Right atrium auricular region (tissue), 2 donors: Measurements from ENCODE around the gene BATF2. TPM values are rescaled to one million over a fixed set of nuclear protein-coding genes. Genes with fewer than 3 reads are reported as not detected.

Experiments
- DNase-seq: peaks from one replicate; pipeline ENCODE4 v3.0.0-alpha.2; 2019; ENCODE audit warnings: low spot score
- H3K27ac ChIP-seq, 2 donors: fragments of 200-600 bp; sonication (generic); 1 replicate in 1 of 2; 2 replicates in 1 of 2; pipeline ENCODE4 v1.5.1; 2016 to 2019
- H3K27me3 ChIP-seq, 2 donors: fragments of 200-600 bp; sonication (generic); one replicate each; pipeline versions ENCODE4 v1.5.1 to v1.6.0; 2017 to 2019
- H3K36me3 ChIP-seq: fragments of 200-600 bp; sonication (generic); one replicate; pipeline ENCODE4 v1.5.1; 2016
- H3K4me1 ChIP-seq, 2 donors: fragments of 200-600 bp; sonication (generic); one replicate each; pipeline versions ENCODE4 v1.5.1 to v1.6.0; 2017 to 2019
- H3K4me3 ChIP-seq, 2 donors: fragments of 200-600 bp; sonication (generic); 1 replicate in 1 of 2; 2 replicates in 1 of 2; pipeline ENCODE4 v1.5.1; 2017 to 2019; ENCODE audit warnings: mild to moderate bottlenecking in 1 of 2, moderate library complexity in 1 of 2
- H3K9me3 ChIP-seq, 2 donors: fragments of 200-600 bp; sonication (generic); one replicate each; pipeline ENCODE4 v1.5.1; 2019
- total RNA-seq, 2 donors: library from RNA; depleted of rRNA; stranded (reverse); fragments of >200 nt; gene quantifications; one replicate each; pipeline ENCODE4 v1.1.0, GENCODE V29; 2016
- TF ChIP-seq, protein P1 (sequence below), 2 donors: fragments of 200-600 bp; sonication (generic); IDR thresholded peaks; one replicate each; pipeline ENCODE4 v1.5.1; 2019; ENCODE audit warnings: antibody characterized with exemption in 2 of 2

Gene BATF2
- total RNA-seq, 2 donors from 2014 or later: 1.1 to 1.6 TPM

DNA sequence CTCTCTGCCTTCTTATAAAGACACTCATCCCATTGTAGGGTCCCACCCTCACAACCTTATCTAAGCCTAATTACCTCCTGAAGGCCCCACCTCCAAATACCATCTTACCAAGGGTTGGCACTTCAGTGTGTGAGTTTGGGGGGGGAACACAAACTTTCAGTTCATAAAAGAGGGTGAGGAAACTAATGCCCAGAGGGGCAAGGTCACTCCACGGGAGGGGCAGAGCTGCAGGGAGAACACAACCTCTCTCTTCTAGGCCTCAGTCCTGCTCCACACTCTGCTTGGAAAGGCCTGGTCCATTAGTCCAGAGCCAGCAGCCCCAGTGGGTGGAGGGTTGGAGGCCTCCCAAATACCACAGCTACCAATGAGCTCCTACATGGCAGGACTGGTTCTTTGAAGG is 2.7 kb upstream of the BATF2 start:
- Histone ChIP-seq H3K4me1 (peaks cover 0 to 10% of the 10 kb centered on the region in 2 donors), H3K9me3 (no peaks in the 10 kb centered on the region), H3K36me3 (no peaks in the 10 kb centered on the region), H3K4me3 (no peak overlapping the region), H3K27me3 (no peaks in the 10 kb centered on the region), H3K27ac (no peak overlapping the region)
- no peak for DNase-seq
- TF ChIP-seq, protein P1, sequence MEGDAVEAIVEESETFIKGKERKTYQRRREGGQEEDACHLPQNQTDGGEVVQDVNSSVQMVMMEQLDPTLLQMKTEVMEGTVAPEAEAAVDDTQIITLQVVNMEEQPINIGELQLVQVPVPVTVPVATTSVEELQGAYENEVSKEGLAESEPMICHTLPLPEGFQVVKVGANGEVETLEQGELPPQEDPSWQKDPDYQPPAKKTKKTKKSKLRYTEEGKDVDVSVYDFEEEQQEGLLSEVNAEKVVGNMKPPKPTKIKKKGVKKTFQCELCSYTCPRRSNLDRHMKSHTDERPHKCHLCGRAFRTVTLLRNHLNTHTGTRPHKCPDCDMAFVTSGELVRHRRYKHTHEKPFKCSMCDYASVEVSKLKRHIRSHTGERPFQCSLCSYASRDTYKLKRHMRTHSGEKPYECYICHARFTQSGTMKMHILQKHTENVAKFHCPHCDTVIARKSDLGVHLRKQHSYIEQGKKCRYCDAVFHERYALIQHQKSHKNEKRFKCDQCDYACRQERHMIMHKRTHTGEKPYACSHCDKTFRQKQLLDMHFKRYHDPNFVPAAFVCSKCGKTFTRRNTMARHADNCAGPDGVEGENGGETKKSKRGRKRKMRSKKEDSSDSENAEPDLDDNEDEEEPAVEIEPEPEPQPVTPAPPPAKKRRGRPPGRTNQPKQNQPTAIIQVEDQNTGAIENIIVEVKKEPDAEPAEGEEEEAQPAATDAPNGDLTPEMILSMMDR (IDR thresholded peaks at IDR 0.05): no peak

DNA sequence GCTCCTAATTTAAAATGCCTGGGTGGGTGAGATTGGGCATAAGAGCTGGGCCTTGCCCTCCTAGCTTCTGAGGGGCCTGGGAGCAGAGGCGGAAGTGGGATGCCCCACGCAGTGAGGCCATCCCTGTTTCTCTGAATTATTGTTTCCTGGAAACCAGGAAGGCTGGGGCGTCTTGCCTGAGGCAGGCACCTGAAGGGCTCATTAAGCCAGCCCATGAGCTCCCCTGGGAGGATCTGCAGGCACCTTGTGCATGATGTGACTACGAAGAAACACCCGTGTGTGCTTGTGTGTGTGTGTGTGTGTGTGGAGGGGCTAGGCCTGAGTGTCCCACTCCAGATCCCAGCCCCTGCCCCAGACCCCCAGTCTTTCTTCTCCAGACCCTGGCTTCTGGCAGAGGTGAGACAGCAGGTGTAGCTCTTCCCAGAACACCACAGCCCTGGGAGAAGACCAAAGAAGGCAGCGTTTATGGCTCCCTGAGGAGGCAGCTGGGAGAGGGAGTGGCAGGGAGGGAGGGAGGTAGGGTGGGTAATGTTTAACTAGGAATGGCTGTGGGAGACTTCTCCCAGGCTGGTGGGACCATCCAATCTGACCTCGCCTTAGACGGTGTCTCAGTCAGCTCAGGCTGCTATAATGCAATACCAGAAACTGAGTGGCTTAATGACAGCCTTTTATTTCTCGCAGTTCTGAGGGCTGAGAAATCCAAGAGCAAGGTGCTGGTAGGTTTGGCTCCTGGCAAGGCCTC is 2.1 kb upstream of the BATF2 start:
- H3K4me1 ChIP-seq: peaks cover 0 to 10% of the 10 kb centered on the region in 2 donors
- H3K27ac ChIP-seq: no peak overlapping the region
- H3K4me3 ChIP-seq: no peak overlapping the region
- no peaks in the 10 kb centered on the region for H3K27me3 ChIP-seq
- TF ChIP-seq, protein P1 (IDR thresholded peaks at IDR 0.05): no peak
- H3K9me3 ChIP-seq: no peaks in the 10 kb centered on the region
- no peak for DNase-seq
- no peaks in the 10 kb centered on the region for H3K36me3 ChIP-seq

DNA sequence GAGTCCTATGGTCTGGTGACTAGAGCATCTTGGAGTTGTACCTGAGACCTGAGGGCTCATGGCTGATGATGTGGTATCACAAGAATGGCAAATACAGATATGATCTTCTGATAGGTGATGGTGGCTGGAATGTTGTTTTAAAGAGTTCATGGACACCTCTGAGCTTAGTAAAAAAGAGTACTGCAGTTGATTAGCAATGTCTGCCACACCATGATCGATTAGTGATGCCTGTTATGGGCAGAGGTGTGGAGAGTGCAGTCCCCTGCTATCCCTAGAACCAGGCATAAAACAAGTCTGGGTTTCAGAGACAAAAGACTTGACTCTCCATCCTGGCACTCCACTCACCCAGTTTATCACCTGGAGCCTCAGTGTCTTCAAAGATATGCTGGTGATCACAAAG is 1.4 kb upstream of the BATF2 start:
- H3K27me3 ChIP-seq: no peaks in the 10 kb centered on the region
- no peak overlapping the region for H3K27ac ChIP-seq
- no peak for DNase-seq
- no peaks in the 10 kb centered on the region for H3K36me3 ChIP-seq
- TF ChIP-seq, protein P1 (IDR thresholded peaks at IDR 0.05): no peak
- H3K4me1 ChIP-seq: peaks cover 0 to 10% of the 10 kb centered on the region in 2 donors
- no peak overlapping the region for H3K4me3 ChIP-seq
- no peaks in the 10 kb centered on the region for H3K9me3 ChIP-seq

DNA sequence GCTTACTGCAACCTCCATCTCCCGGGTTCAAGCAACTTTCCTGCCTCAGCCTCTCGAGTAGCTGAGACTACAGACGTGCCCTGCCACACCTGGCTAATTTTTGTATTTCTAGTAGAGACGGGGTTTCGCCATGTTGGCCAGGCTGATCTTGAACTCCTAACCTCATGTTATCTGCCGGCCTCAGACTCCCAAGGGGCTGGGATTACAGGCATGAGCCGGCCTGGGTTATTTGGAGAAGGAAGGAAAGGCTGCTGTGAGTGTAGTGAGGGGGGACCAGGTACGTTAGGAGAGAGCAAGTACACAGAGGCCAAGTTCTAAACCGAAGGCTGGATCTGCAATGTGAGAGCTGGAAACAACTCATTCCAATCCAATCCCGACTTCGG is 453 bp downstream of the BATF2 start:
- Histone ChIP-seq H3K9me3 (no peaks in the 10 kb centered on the region), H3K4me1 (peaks cover 0 to 10% of the 10 kb centered on the region in 2 donors)

DNA sequence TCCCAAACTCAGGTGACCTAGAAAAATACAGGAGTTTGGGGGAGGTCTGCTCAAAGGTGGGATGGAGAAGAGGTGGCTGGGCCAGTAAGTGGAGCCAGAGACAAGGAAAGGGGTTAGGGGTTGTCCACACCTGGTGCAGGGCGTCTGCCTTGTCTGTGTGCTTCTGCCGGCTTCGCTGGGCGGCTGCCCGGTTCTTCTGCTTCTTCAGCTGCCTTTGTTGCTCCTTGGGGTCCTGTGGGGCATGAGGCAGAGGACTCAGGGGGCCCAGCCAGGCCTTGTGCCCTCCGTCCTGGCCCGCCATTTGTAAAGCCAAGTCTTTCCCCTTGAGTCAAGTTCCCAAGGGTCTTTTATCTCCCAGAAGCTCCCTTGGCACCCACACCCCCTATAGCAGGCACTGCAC is 2.5 kb downstream of the BATF2 start:
- TF ChIP-seq, protein P1 (IDR thresholded peaks at IDR 0.05): no peak
- Histone ChIP-seq H3K9me3 (no peaks in the 10 kb centered on the region), H3K4me1 (peaks cover 0 to 26% of the 10 kb centered on the region in 2 donors)

More for the DNA sequence above, 453 bp downstream of the BATF2 start:
- peak overlapping the region; percentile 48 to 54 for H3K27ac ChIP-seq
- TF ChIP-seq, protein P1 (IDR thresholded peaks at IDR 0.05): no peak
- H3K27me3 ChIP-seq: no peaks in the 10 kb centered on the region
- no peaks in the 10 kb centered on the region for H3K36me3 ChIP-seq
- no peak for DNase-seq
- peak overlapping the region; percentile 27 to 45 for H3K4me3 ChIP-seq

More for the DNA sequence above, 2.5 kb downstream of the BATF2 start:
- Histone ChIP-seq H3K36me3 (no peaks in the 10 kb centered on the region), H3K4me3 (no peak overlapping the region), H3K27me3 (no peaks in the 10 kb centered on the region), H3K27ac (no peak overlapping the region)
- no peak for DNase-seq
